Panc1 (cell line): ENCODE results near the gene SPEF1. TPM values are rescaled to one million over a fixed set of nuclear protein-coding genes. Genes with fewer than 3 reads are reported as not detected.

Experiments
- ATAC-seq: fragments of 200-7000 bp; cut with Tn5 transposase; 2 replicates; pipeline ENCODE4 v1.9.1; 2020; ENCODE audit warnings: mild to moderate bottlenecking, moderate library complexity
- BruUV-seq: library from RNA; stranded (reverse); fragments of 400-500 nt; replicated peaks from 2 replicates; lab custom pipeline; 2021; lab: Mats Ljungman, UMichigan
- CTCF ChIA-PET: fragments of 300-600 bp; sonication (Branson Sonifier 250); formaldehyde crosslinking; loops from one replicate; lab custom pipeline; 2022; ENCODE audit warnings: antibody characterized with exemption; lab: Charles Lee
- POLR2A ChIA-PET: fragments of 300-600 bp; sonication (Branson Sonifier 250); formaldehyde crosslinking; loops from one replicate; lab custom pipeline; 2022; ENCODE audit warnings: antibody characterized with exemption; lab: Charles Lee
- DNase-seq: peaks from one replicate; pipeline ENCODE4 v3.0.0-alpha.2; 2010; ENCODE audit warnings: low read depth, low spot score
- H3K27ac ChIP-seq: 2 replicates; pipeline ENCODE4 v1.5.1; 2011; ENCODE audit warnings: mild to moderate bottlenecking, low read length, inconsistent platforms
- H3K27me3 ChIP-seq: fragments of 200-500 bp; sonication (Bioruptor generic); 2 replicates; pipeline ENCODE4 v1.6.0; 2014; ENCODE audit warnings: low read length, inconsistent platforms; ENCODE audit not compliant: control insufficient read depth, insufficient read depth
- H3K36me3 ChIP-seq: fragments of 200-500 bp; sonication (Bioruptor generic); 2 replicates; pipeline ENCODE4 v1.5.1; 2014; ENCODE audit warnings: inconsistent platforms, mild to moderate bottlenecking, low read length, moderate library complexity; ENCODE audit not compliant: control insufficient read depth, insufficient read depth
- H3K4me1 ChIP-seq: 2 replicates; pipeline ENCODE4 v1.5.1; 2011; ENCODE audit warnings: inconsistent platforms, mild to moderate bottlenecking, low read length, moderate library complexity; ENCODE audit not compliant: control insufficient read depth, insufficient read depth
- H3K4me3 ChIP-seq, 2 experiments: 2 replicates each; pipeline ENCODE4 v1.5.1; 2011 to 2012; ENCODE audit warnings: low read depth in 2 of 2, low read length in 2 of 2, mild to moderate bottlenecking in 2 of 2, inconsistent platforms in 1 of 2, moderate library complexity in 1 of 2
- H3K9me3 ChIP-seq: fragments of 200-500 bp; sonication (Bioruptor generic); 2 replicates; pipeline ENCODE4 v1.5.1; 2014; ENCODE audit warnings: low read depth, mild to moderate bottlenecking, inconsistent platforms, low read length, moderate library complexity; ENCODE audit not compliant: control insufficient read depth, insufficient read depth
- POLR2AphosphoS5 ChIP-seq: IDR thresholded peaks from 2 replicates; pipeline ENCODE4 v1.6.1; 2012; ENCODE audit warnings: mild to moderate bottlenecking, low read depth, low read length, moderate library complexity
- SIN3A ChIP-seq: IDR thresholded peaks from 2 replicates; pipeline ENCODE4 v1.6.1; 2012; ENCODE audit warnings: low read depth, mild to moderate bottlenecking, low read length, moderate library complexity, borderline replicate concordance; ENCODE audit not compliant: insufficient read depth
- TCF7L2 ChIP-seq: IDR thresholded peaks from 2 replicates; pipeline ENCODE4 v1.6.1; 2011; ENCODE audit warnings: mild to moderate bottlenecking, low read depth, low read length, inconsistent platforms
- in situ Hi-C: cut with HindIII; loops from 2 replicates; pipeline ENCODE4 v1.10.0; 2016; ENCODE audit warnings: low sequenced_read_pairs, low pct_unique_long_range_greater_than_20kb
- intact Hi-C: fragments of 100-400 bp; cut with micrococcal nuclease; formaldehyde crosslinking; loops from one replicate; pipeline ENCODE4 v1.10.0; 2022; ENCODE audit not compliant: unreplicated experiment
- total RNA-seq: library from RNA; stranded (reverse); gene quantifications from one replicate; pipeline ENCODE4 v1.2.1, GENCODE V29; 2021; ENCODE audit not compliant: unreplicated experiment
- TF ChIP-seq, protein P1 (sequence below), 2 experiments: IDR thresholded peaks; 2 replicates each; pipeline ENCODE4 v1.6.1; 2011 to 2012; ENCODE audit warnings: low read depth in 2 of 2, control low read depth in 1 of 2, low read length in 1 of 2, mild to moderate bottlenecking in 1 of 2, moderate library complexity in 1 of 2; ENCODE audit not compliant: insufficient read depth in 1 of 2
- TF ChIP-seq, protein P2 (sequence below): fragments of 450-650 bp; IDR thresholded peaks from 2 replicates; pipeline ENCODE4 v1.5.1; 2017; ENCODE audit warnings: mild to moderate bottlenecking

Gene SPEF1
- total RNA-seq, 1 experiment from 2014 or later = 0.41 TPM

DNA sequence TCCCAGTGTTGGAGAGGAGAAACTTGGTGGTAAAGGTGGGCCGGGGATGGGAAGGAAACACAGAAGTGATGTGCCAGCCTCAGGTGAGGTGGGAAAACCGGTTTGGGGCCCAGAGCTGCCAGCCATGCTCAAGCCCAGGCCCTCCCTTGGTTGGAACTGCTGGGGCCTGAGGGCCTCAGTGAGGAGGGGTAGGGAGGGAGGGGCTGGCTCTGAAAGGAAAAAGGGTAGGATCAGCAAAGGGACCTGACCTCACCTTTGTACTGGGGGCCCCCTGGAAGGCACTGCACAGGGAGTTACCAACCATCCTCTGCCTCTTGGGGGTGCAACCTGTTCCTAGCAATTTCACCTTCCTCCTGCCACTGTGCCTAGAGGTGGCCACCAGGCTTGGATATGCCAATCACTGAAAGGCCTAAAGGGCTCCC is 1.8 kb upstream of the SPEF1 start:
- no peak overlapping the region for H3K27ac ChIP-seq
- no peak for ATAC-seq
- no peaks in the 10 kb centered on the region for H3K27me3 ChIP-seq
- intact Hi-C loops (no loop called here), in situ Hi-C loops (no loop called here)
- H3K4me3 ChIP-seq = no peak overlapping the region
- no peaks in the 10 kb centered on the region for H3K9me3 ChIP-seq
- TF ChIP-seq, protein P1, sequence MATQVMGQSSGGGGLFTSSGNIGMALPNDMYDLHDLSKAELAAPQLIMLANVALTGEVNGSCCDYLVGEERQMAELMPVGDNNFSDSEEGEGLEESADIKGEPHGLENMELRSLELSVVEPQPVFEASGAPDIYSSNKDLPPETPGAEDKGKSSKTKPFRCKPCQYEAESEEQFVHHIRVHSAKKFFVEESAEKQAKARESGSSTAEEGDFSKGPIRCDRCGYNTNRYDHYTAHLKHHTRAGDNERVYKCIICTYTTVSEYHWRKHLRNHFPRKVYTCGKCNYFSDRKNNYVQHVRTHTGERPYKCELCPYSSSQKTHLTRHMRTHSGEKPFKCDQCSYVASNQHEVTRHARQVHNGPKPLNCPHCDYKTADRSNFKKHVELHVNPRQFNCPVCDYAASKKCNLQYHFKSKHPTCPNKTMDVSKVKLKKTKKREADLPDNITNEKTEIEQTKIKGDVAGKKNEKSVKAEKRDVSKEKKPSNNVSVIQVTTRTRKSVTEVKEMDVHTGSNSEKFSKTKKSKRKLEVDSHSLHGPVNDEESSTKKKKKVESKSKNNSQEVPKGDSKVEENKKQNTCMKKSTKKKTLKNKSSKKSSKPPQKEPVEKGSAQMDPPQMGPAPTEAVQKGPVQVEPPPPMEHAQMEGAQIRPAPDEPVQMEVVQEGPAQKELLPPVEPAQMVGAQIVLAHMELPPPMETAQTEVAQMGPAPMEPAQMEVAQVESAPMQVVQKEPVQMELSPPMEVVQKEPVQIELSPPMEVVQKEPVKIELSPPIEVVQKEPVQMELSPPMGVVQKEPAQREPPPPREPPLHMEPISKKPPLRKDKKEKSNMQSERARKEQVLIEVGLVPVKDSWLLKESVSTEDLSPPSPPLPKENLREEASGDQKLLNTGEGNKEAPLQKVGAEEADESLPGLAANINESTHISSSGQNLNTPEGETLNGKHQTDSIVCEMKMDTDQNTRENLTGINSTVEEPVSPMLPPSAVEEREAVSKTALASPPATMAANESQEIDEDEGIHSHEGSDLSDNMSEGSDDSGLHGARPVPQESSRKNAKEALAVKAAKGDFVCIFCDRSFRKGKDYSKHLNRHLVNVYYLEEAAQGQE (IDR thresholded peaks at IDR 0.05; ENCODE audit: insufficient read depth in 1 of 2, low read depth in 2 of 2, low read length in 1 of 2) = no peak
- TF ChIP-seq POLR2AphosphoS5 (no peak), TCF7L2 (no peak), SIN3A (no peak)
- TF ChIP-seq, protein P2, sequence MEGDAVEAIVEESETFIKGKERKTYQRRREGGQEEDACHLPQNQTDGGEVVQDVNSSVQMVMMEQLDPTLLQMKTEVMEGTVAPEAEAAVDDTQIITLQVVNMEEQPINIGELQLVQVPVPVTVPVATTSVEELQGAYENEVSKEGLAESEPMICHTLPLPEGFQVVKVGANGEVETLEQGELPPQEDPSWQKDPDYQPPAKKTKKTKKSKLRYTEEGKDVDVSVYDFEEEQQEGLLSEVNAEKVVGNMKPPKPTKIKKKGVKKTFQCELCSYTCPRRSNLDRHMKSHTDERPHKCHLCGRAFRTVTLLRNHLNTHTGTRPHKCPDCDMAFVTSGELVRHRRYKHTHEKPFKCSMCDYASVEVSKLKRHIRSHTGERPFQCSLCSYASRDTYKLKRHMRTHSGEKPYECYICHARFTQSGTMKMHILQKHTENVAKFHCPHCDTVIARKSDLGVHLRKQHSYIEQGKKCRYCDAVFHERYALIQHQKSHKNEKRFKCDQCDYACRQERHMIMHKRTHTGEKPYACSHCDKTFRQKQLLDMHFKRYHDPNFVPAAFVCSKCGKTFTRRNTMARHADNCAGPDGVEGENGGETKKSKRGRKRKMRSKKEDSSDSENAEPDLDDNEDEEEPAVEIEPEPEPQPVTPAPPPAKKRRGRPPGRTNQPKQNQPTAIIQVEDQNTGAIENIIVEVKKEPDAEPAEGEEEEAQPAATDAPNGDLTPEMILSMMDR = no peak; the same call in 1 of the 2 replicates
- H3K4me1 ChIP-seq = peaks cover 24% of the 10 kb centered on the region
- ChIA-PET CTCF (no interaction called here), POLR2A (interaction anchor here (0.5 kb wide), 1 partner anchor 101 kb away, joined by 4 read pairs; no protein-coding TSS in a partner anchor)
- H3K36me3 ChIP-seq = no peaks in the 10 kb centered on the region
- no peak for DNase-seq
- BruUV-seq = no TSS peak

DNA sequence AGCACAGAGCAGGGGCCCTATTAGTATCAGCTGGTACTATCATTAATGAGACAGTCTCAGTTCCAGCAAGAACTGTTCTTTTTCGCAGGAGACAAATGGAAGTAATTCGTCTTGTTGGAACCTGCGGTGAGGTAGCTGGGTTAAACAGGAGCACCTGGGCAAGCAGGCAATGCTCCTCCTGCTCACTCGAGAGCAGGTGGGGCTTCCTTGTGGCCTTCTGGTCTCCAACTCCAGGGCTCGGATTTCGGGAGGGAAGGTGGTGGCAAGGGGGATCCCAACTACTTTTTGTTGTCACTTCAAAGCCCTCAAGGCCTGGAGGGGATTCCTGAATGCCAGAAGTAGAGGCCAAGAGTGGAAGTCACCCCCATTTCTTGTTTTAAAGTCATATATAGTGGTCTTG is 1.3 kb upstream of the SPEF1 start:
- Histone ChIP-seq H3K9me3 (no peaks in the 10 kb centered on the region), H3K27me3 (no peaks in the 10 kb centered on the region), H3K4me1 (peaks cover 24% of the 10 kb centered on the region), H3K27ac (no peak overlapping the region), H3K36me3 (no peaks in the 10 kb centered on the region), H3K4me3 (no peak overlapping the region)
- POLR2A ChIA-PET = no interaction called here
- ATAC-seq (no peak), DNase-seq (no peak)
- intact Hi-C loops = no loop called here
- no TSS peak for BruUV-seq
- in situ Hi-C loops = no loop called here
- TF ChIP-seq SIN3A (no peak), TCF7L2 (no peak), POLR2AphosphoS5 (no peak)
- TF ChIP-seq, protein P2 = no peak
- TF ChIP-seq, protein P1 (IDR thresholded peaks at IDR 0.05; ENCODE audit: insufficient read depth in 1 of 2, low read depth in 2 of 2, low read length in 1 of 2) = no peak
- CTCF ChIA-PET = interaction anchor here (0.9 kb wide), 1 partner anchor 72 kb away, joined by 3 read pairs; no protein-coding TSS in a partner anchor
